Peyer's patch (tissue), 4 donors: ENCODE data around the gene FAM32A. TPM values are rescaled to one million over a fixed set of nuclear protein-coding genes. Genes with fewer than 3 reads are reported as not detected.

Source experiments
- DNase-seq, 3 donors: peaks; one replicate each; pipeline ENCODE4 v3.0.0-alpha.2; 2017 to 2019
- H3K27ac ChIP-seq, 4 donors: fragments of 200-600 bp; sonication (generic); one replicate each; pipeline ENCODE4 v1.5.1; 2016 to 2019
- H3K27me3 ChIP-seq, 2 donors: fragments of 200-600 bp; sonication (generic); one replicate each; pipeline ENCODE4 v1.5.1; 2019
- H3K36me3 ChIP-seq, 3 donors: fragments of 200-600 bp; sonication (generic); one replicate each; pipeline ENCODE4 v1.5.1; 2016 to 2019
- H3K4me1 ChIP-seq, 4 donors: fragments of 200-600 bp; sonication (generic); one replicate each; pipeline ENCODE4 v1.5.1; 2016 to 2019
- H3K4me3 ChIP-seq, 4 donors: fragments of 200-600 bp; sonication (generic); 1 replicate in 3 of 4; 2 replicates in 1 of 4; pipeline ENCODE4 v1.5.1; 2016 to 2019; ENCODE audit warnings: mild to moderate bottlenecking in 1 of 4
- H3K9me3 ChIP-seq, 4 donors: fragments of 200-600 bp; sonication (generic); one replicate each; pipeline ENCODE4 v1.5.1; 2016 to 2019; ENCODE audit warnings: mild to moderate bottlenecking in 1 of 4
- CTCF ChIP-seq, 6 experiments: fragments of 450-650 bp in 4 of 6; fragments of 200-600 bp in 2 of 6; sonication (generic) in 1 of 6; IDR thresholded peaks; one replicate each; pipeline ENCODE4 v1.5.1; 2017 to 2019; ENCODE audit warnings: antibody characterized with exemption in 6 of 6, mild to moderate bottlenecking in 3 of 6, moderate library complexity in 1 of 6
- POLR2A ChIP-seq, 2 donors: fragments of 450-650 bp; IDR thresholded peaks; one replicate each; pipeline ENCODE4 v1.5.1; 2017; ENCODE audit warnings: antibody characterized with exemption in 2 of 2, mild to moderate bottlenecking in 2 of 2, moderate library complexity in 2 of 2
- total RNA-seq, 4 donors: library from RNA; depleted of rRNA; stranded (reverse); fragments of >200 nt; gene quantifications; one replicate each; pipeline ENCODE4 v1.1.0, GENCODE V29; 2016

Gene FAM32A
- total RNA-seq, 4 donors from 2014 or later, result 88.0 to 116 (median 102) TPM

- peaks cover 0 to 21% (median 3%) of the 10 kb centered on the region in 4 donors for H3K4me1 ChIP-seq
Measured at GRCh38 chr19:16191216-16191908, 6.2 kb downstream of the FAM32A start.

GRCh38 chr19:16193466-16193865 is 8.3 kb downstream of the FAM32A start:
- H3K4me3 ChIP-seq, result no peak overlapping the region
- TF ChIP-seq POLR2A (IDR thresholded peaks at IDR 0.05) (no peak), CTCF (IDR thresholded peaks at IDR 0.05) (no peak)
- no peaks in the 10 kb centered on the region for H3K27me3 ChIP-seq
- no peak overlapping the region for H3K27ac ChIP-seq
- H3K4me1 ChIP-seq, result peaks cover 0 to 17% (median 7%) of the 10 kb centered on the region in 4 donors
- peaks cover 0 to 50% (median 6%) of the 10 kb centered on the region in 3 donors for H3K36me3 ChIP-seq
- no peaks in the 10 kb centered on the region for H3K9me3 ChIP-seq
- no peak for DNase-seq

More at GRCh38 chr19:16191216-16191908, 6.2 kb downstream of the FAM32A start:
- TF ChIP-seq POLR2A (IDR thresholded peaks at IDR 0.05) (no peak), CTCF (IDR thresholded peaks at IDR 0.05) (no peak)
- Histone ChIP-seq H3K27ac (no peak overlapping the region), H3K27me3 (no peaks in the 10 kb centered on the region), H3K36me3 (peaks cover 0 to 66% (median 6%) of the 10 kb centered on the region in 3 donors), H3K9me3 (no peaks in the 10 kb centered on the region), H3K4me3 (no peak overlapping the region)
- no peak for DNase-seq

GRCh38 chr19:16197188-16197621 is 12.0 kb downstream of the FAM32A start:
- peaks cover 0 to 20% (median 0%) of the 10 kb centered on the region in 3 donors for H3K36me3 ChIP-seq
- H3K4me3 ChIP-seq, result peak overlapping the region; percentile 63 to 91 (median 84)
- peak overlapping the region; percentile 81 to 95 (median 94) for H3K27ac ChIP-seq
- H3K27me3 ChIP-seq, result no peaks in the 10 kb centered on the region
- peaks cover 4 to 44% (median 15%) of the 10 kb centered on the region in 4 donors for H3K4me1 ChIP-seq
- DNase-seq, result peak in 1 of 3 donors; percentile 53
- H3K9me3 ChIP-seq, result no peaks in the 10 kb centered on the region
- TF ChIP-seq CTCF (IDR thresholded peaks at IDR 0.05) (no peak), POLR2A (IDR thresholded peaks at IDR 0.05) (no peak)

GRCh38 chr19:16197622-16198369 is 12.6 kb downstream of the FAM32A start, which contains the start of gene AP1M1:
AP1M1 (plus strand) TSS chr19:16197911; CDS start chr19:16198027, 116 bp downstream.
- Histone ChIP-seq H3K4me3 (peak within 1 kb of the TSS; percentile 63 to 91 (median 84)), H3K27ac (peak within 1 kb of the TSS; percentile 81 to 95 (median 94)), H3K27me3 (no peaks in the 10 kb centered on the region), H3K4me1 (peaks cover 4 to 48% (median 15%) of the 10 kb centered on the region in 4 donors), H3K36me3 (peaks cover 0 to 20% (median 0%) of the 10 kb centered on the region in 3 donors), H3K9me3 (no peaks in the 10 kb centered on the region)
- peak; percentile 97 to 99 (median 98) for DNase-seq
- no peak for TF ChIP-seq CTCF (IDR thresholded peaks at IDR 0.05)
- peak; percentile 21 to 24 for TF ChIP-seq POLR2A (IDR thresholded peaks at IDR 0.05)

GRCh38 chr19:16198370-16198651 is 13.1 kb downstream of the FAM32A start:
- Histone ChIP-seq H3K4me1 (peaks cover 4 to 48% (median 15%) of the 10 kb centered on the region in 4 donors), H3K9me3 (no peaks in the 10 kb centered on the region), H3K27me3 (no peaks in the 10 kb centered on the region), H3K4me3 (peak overlapping the region; percentile 63 to 91 (median 84)), H3K36me3 (peaks cover 0 to 20% (median 0%) of the 10 kb centered on the region in 3 donors), H3K27ac (peak overlapping the region; percentile 81 to 95 (median 94))
- DNase-seq, result peak in 2 of 3 donors; percentile 77 to 81
- TF ChIP-seq POLR2A (IDR thresholded peaks at IDR 0.05), result peak in 1 of 2 donors; percentile 53
- no peak for TF ChIP-seq CTCF (IDR thresholded peaks at IDR 0.05)
